ENCODE measurements around the gene TUBGCP2. TPM values are rescaled to one million over a fixed set of nuclear protein-coding genes. Genes with fewer than 3 reads are reported as not detected.

Gene TUBGCP2
- total and polyA plus RNA-seq, 9 of the 15 experiments (the other 6 are each of a cell fraction or from before 2014, with no cell fraction given), result 4.3 to 56.6 (median 28.4) TPM

- intact Hi-C loops (cut with micrococcal nuclease) (no loop called here), in situ Hi-C loops (cut with MboI) (no loop called here)
- POLR2A ChIA-PET, result interaction anchor here (1.1 to 1.5 kb wide), 2 partner anchors 9 to 13 kb away, joined by 3 to 4 read pairs; no protein-coding TSS in a partner anchor
- no peak for ATAC-seq
- Histone ChIP-seq H3K27ac (ENCODE audit: extremely low read depth, low read depth, low read length) (no peak overlapping the region), H3K36me3 (ENCODE audit: control insufficient read depth, insufficient read depth, low read length) (no peaks in the 10 kb centered on the region), H3K9me3 (replicated peaks; ENCODE audit: control insufficient read depth, insufficient read depth, low read depth, low read length) (no peaks in the 10 kb centered on the region), H3K9ac (ENCODE audit: insufficient read depth in 1 of 2, low read depth in 2 of 2, low read length in 2 of 2) (peak overlapping the region in 1 of 2 experiments; percentile 55; a peak in 1 of 4 replicates), H3K4me3 (no peak overlapping the region), H3K27me3 (ENCODE audit: control insufficient read depth in 2 of 2, insufficient read depth in 2 of 2, low read length in 2 of 2) (no peaks in the 10 kb centered on the region), H4K20me1 (replicated peaks; ENCODE audit: control insufficient read depth, insufficient read depth, low read length) (no peaks in the 10 kb centered on the region), H3K4me2 (ENCODE audit: insufficient read depth, low read length) (no peak overlapping the region), H3K9me1 (ENCODE audit: control insufficient read depth, insufficient read depth, low read length) (no peaks in the 10 kb centered on the region), H2AFZ (ENCODE audit: low read depth, low read length) (no peak overlapping the region), H3K79me2 (ENCODE audit: control insufficient read depth, insufficient read depth, low read length) (no peaks in the 10 kb centered on the region), H3K4me1 (replicated peaks in 1 of 2; ENCODE audit: control insufficient read depth in 2 of 2, insufficient read depth in 2 of 2, low read length in 2 of 2) (peaks cover 2 to 80% of the 10 kb centered on the region in 2 experiments; a peak in 3 of 5 replicates)
- TF ChIP-seq CHD2 (IDR thresholded peaks at IDR 0.05; ENCODE audit: low read depth, low read length), result no peak
- TF ChIP-seq ZNF57 (CRISPR knock-in tag; IDR thresholded peaks at IDR 0.05), result no peak
- TF ChIP-seq POLR2A (conservative IDR thresholded peaks at IDR 0.05), result no peak
- TF ChIP-seq, protein P1, sequence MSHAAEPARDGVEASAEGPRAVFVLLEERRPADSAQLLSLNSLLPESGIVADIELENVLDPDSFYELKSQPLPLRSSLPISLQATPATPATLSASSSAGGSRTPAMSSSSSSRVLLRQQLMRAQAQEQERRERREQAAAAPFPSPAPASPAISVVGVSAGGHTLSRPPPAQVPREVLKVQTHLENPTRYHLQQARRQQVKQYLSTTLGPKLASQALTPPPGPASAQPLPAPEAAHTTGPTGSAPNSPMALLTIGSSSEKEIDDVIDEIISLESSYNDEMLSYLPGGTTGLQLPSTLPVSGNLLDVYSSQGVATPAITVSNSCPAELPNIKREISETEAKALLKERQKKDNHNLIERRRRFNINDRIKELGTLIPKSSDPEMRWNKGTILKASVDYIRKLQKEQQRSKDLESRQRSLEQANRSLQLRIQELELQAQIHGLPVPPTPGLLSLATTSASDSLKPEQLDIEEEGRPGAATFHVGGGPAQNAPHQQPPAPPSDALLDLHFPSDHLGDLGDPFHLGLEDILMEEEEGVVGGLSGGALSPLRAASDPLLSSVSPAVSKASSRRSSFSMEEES (CRISPR knock-in tag; IDR thresholded peaks at IDR 0.05), result no peak
- no peak for TF ChIP-seq STAT6 (CRISPR knock-in tag; IDR thresholded peaks at IDR 0.05)
- no peak for TF ChIP-seq ZKSCAN8 (CRISPR knock-in tag; IDR thresholded peaks at IDR 0.05)
- no peak for TF ChIP-seq SRSF1 (IDR thresholded peaks at IDR 0.05; ENCODE audit: low read depth, low read length)
- TF ChIP-seq ZNF217 (CRISPR knock-in tag; IDR thresholded peaks at IDR 0.05), result no peak
- TF ChIP-seq ESRRA (IDR thresholded peaks at IDR 0.05; ENCODE audit: borderline replicate concordance, low read depth), result no peak
- TF ChIP-seq TEAD1 (CRISPR knock-in tag; IDR thresholded peaks at IDR 0.05), result no peak
- TF ChIP-seq, protein P2, sequence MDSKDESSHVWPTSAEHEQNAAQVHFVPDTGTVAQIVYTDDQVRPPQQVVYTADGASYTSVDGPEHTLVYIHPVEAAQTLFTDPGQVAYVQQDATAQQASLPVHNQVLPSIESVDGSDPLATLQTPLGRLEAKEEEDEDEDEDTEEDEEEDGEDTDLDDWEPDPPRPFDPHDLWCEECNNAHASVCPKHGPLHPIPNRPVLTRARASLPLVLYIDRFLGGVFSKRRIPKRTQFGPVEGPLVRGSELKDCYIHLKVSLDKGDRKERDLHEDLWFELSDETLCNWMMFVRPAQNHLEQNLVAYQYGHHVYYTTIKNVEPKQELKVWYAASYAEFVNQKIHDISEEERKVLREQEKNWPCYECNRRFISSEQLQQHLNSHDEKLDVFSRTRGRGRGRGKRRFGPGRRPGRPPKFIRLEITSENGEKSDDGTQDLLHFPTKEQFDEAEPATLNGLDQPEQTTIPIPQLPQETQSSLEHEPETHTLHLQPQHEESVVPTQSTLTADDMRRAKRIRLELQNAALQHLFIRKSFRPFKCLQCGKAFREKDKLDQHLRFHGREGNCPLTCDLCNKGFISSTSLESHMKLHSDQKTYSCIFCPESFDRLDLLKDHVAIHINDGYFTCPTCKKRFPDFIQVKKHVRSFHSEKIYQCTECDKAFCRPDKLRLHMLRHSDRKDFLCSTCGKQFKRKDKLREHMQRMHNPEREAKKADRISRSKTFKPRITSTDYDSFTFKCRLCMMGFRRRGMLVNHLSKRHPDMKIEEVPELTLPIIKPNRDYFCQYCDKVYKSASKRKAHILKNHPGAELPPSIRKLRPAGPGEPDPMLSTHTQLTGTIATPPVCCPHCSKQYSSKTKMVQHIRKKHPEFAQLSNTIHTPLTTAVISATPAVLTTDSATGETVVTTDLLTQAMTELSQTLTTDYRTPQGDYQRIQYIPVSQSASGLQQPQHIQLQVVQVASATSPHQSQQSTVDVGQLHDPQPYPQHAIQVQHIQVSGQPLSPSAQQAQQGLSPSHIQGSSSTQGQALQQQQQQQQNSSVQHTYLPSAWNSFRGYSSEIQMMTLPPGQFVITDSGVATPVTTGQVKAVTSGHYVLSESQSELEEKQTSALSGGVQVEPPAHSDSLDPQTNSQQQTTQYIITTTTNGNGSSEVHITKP (IDR thresholded peaks at IDR 0.05; ENCODE audit: partially characterized antibody), result no peak
- no peak for TF ChIP-seq SLC30A9 (CRISPR knock-in tag; IDR thresholded peaks at IDR 0.05)
- no peak for TF ChIP-seq CHCHD3 (CRISPR knock-in tag; IDR thresholded peaks at IDR 0.05)
- TF ChIP-seq SP2 (IDR thresholded peaks at IDR 0.05; ENCODE audit: extremely low read depth, low read depth, low read length, poor library complexity, severe bottlenecking), result no peak
- TF ChIP-seq ZEB2 (IDR thresholded peaks at IDR 0.05), result no peak
- no peak for TF ChIP-seq ZNF174 (CRISPR knock-in tag; IDR thresholded peaks at IDR 0.05)
- no peak for TF ChIP-seq MIER1 (IDR thresholded peaks at IDR 0.05; ENCODE audit: low read depth)
- TF ChIP-seq EP400 (IDR thresholded peaks at IDR 0.05), result no peak
- WGBS (ENCODE audit: insufficient coverage, low coverage, missing lambda C conversion rate), result 88% methylated on average over 3 of the region's 14 CpGs
- FAIRE-seq, result no peak
- no peak for DNase-seq (ENCODE audit: extremely low read depth in 1 of 4, low spot score in 3 of 4)
- CTCF ChIA-PET (ENCODE audit: low intra/inter-chr PET ratio), result no interaction called here
- BruUV-seq (replicated peaks), result no TSS peak
Measured at GRCh38 chr10:133262696-133263095, 46.0 kb downstream of the TUBGCP2 start.
